Gastroesophageal sphincter (tissue), 4 donors: ENCODE results near the gene RMND5B. TPM values are rescaled to one million over a fixed set of nuclear protein-coding genes. Genes with fewer than 3 reads are reported as not detected.
A peak's percentile ranks its signal among the peaks of the same experiment; 100 is the strongest.
"Not testable (repeated sequence)": the region's sequence is repeated elsewhere in the genome, so short reads cannot be mapped to it uniquely, and the experiment has no call there.

Experiments
- ATAC-seq: fragments of 150-250 bp; one replicate; pipeline ENCODE4 v1.9.1; 2016; ENCODE audit warnings: mild to moderate bottlenecking, moderate library complexity
- H3K27ac ChIP-seq, 4 donors: fragments of 200-600 bp; sonication (generic) in 3 of 4; 1 replicate in 3 of 4; 2 replicates in 1 of 4; pipeline ENCODE4 v1.5.1; 2016 to 2019
- H3K27me3 ChIP-seq: fragments of 200-600 bp; sonication (generic); one replicate; pipeline ENCODE4 v1.5.1; 2019
- H3K36me3 ChIP-seq, 2 donors: fragments of 200-600 bp; sonication (generic); one replicate each; pipeline ENCODE4 v1.5.1; 2019; ENCODE audit warnings: control low read depth in 1 of 2
- H3K4me1 ChIP-seq, 3 donors: fragments of 200-600 bp; sonication (generic); 1 replicate in 2 of 3; 2 replicates in 1 of 3; pipeline ENCODE4 v1.5.1; 2016 to 2019; ENCODE audit warnings: control low read depth in 2 of 3
- H3K4me3 ChIP-seq, 2 donors: fragments of 200-600 bp; sonication (generic); one replicate each; pipeline ENCODE4 v1.5.1; 2019; ENCODE audit warnings: mild to moderate bottlenecking in 1 of 2, moderate library complexity in 1 of 2
- H3K9me3 ChIP-seq, 3 donors: fragments of 200-600 bp; sonication (generic); one replicate each; pipeline ENCODE4 v1.5.1; 2017 to 2019; ENCODE audit warnings: control low read depth in 2 of 3
- CTCF ChIP-seq, 4 experiments: fragments of 200-600 bp in 2 of 4; fragments of 450-650 bp in 2 of 4; sonication (generic) in 1 of 4; IDR thresholded peaks; one replicate each; pipeline ENCODE4 v1.5.1; 2017 to 2019; ENCODE audit warnings: antibody characterized with exemption in 4 of 4, mild to moderate bottlenecking in 2 of 4, moderate library complexity in 2 of 4
- EP300 ChIP-seq: sonication (generic); formaldehyde crosslinking; IDR thresholded peaks from one replicate; pipeline ENCODE4 v1.6.1; 2017; ENCODE audit warnings: antibody characterized with exemption, mild to moderate bottlenecking
- POLR2A ChIP-seq, 2 donors: fragments of 450-650 bp; IDR thresholded peaks; one replicate each; pipeline ENCODE4 v1.6.1; 2017; ENCODE audit warnings: antibody characterized with exemption in 2 of 2, mild to moderate bottlenecking in 2 of 2, moderate library complexity in 1 of 2
- POLR2AphosphoS5 ChIP-seq: sonication (generic); formaldehyde crosslinking; IDR thresholded peaks from one replicate; pipeline ENCODE4 v1.6.1; 2017; ENCODE audit warnings: antibody characterized with exemption
- WGBS, 2 donors: methylation state at CpG; one replicate each; pipeline ENCODE4 v1.1.5; 2018; ENCODE audit warnings: low coverage in 1 of 2; 5-methylcytosine and 5-hydroxymethylcytosine counted together
- total RNA-seq, 4 donors: library from RNA; depleted of rRNA; stranded (reverse); fragments of >200 nt; gene quantifications; one replicate each; pipeline ENCODE4 v1.1.0, GENCODE V29; 2016

RMND5B gene
- total RNA-seq, 4 donors from 2014 or later: 34.6 to 56.6 (median 41.7) TPM

- no peaks in the 10 kb centered on the region for H3K36me3 ChIP-seq
- 40% methylated on average over 5 of the region's 8 CpGs; no CpG with 5 or more reads in 1 of the 2 donors for WGBS, 2 donors
- no peak for TF ChIP-seq POLR2A (IDR thresholded peaks at IDR 0.05)
- no peak for TF ChIP-seq EP300
- H3K9me3 ChIP-seq: no peaks in the 10 kb centered on the region
- no peaks in the 10 kb centered on the region for H3K4me1 ChIP-seq
- no peak overlapping the region for H3K27ac ChIP-seq
- H3K4me3 ChIP-seq: no peak overlapping the region
- peaks cover 28% of the 10 kb centered on the region for H3K27me3 ChIP-seq
- no peak for ATAC-seq
These were observed 62.5 kb downstream of the RMND5B start for GRCh38 chr5:178193251-178193809.

- ATAC-seq: no peak
These were observed 63.2 kb downstream of the RMND5B start for GRCh38 chr5:178194026-178194425.

GRCh38 chr5:178196281-178196812, 65.5 kb downstream of the RMND5B start:
- ATAC-seq: no peak

More at GRCh38 chr5:178194026-178194425, 63.2 kb downstream of the RMND5B start:
- WGBS, 2 donors: 78% methylated on average over 2 of the region's 7 CpGs; no CpG with 5 or more reads in 1 of the 2 donors
- H3K27ac ChIP-seq: no peak overlapping the region
- no peak overlapping the region for H3K4me3 ChIP-seq
- no peak for TF ChIP-seq POLR2AphosphoS5
- no peak for TF ChIP-seq POLR2A (IDR thresholded peaks at IDR 0.05)
- no peaks in the 10 kb centered on the region for H3K9me3 ChIP-seq
- H3K27me3 ChIP-seq: peaks cover 21% of the 10 kb centered on the region
- H3K36me3 ChIP-seq: no peaks in the 10 kb centered on the region
- no peaks in the 10 kb centered on the region for H3K4me1 ChIP-seq

GRCh38 chr5:178196986-178197385, 66.2 kb downstream of the RMND5B start:
- H3K36me3 ChIP-seq: no peaks in the 10 kb centered on the region
- H3K27me3 ChIP-seq: peaks cover 19% of the 10 kb centered on the region
- WGBS, 2 donors: 86% methylated on average over 5 of the region's 8 CpGs; no CpG with 5 or more reads in 1 of the 2 donors
- H3K27ac ChIP-seq: no peak overlapping the region
- no peaks in the 10 kb centered on the region for H3K4me1 ChIP-seq
- no peak for ATAC-seq
- TF ChIP-seq POLR2A (IDR thresholded peaks at IDR 0.05) (no peak), CTCF (IDR thresholded peaks at IDR 0.05) (peak in 1 of 4 experiments; percentile 26), EP300 (no peak), POLR2AphosphoS5 (no peak)
- H3K4me3 ChIP-seq: no peak overlapping the region
- H3K9me3 ChIP-seq: no peaks in the 10 kb centered on the region

More at GRCh38 chr5:178196281-178196812, 65.5 kb downstream of the RMND5B start:
- no peaks in the 10 kb centered on the region for H3K36me3 ChIP-seq
- H3K27me3 ChIP-seq: peaks cover 21% of the 10 kb centered on the region
- no peaks in the 10 kb centered on the region for H3K4me1 ChIP-seq
- 67 to 74% methylated on average over 3 to 7 of the region's 7 CpGs for WGBS, 2 donors
- no peaks in the 10 kb centered on the region for H3K9me3 ChIP-seq
- TF ChIP-seq POLR2A (IDR thresholded peaks at IDR 0.05) (no peak), EP300 (no peak), POLR2AphosphoS5 (no peak), CTCF (IDR thresholded peaks at IDR 0.05) (no peak)
- no peak overlapping the region for H3K27ac ChIP-seq
- no peak overlapping the region for H3K4me3 ChIP-seq

GRCh38 chr5:178198151-178198550, 67.3 kb downstream of the RMND5B start:
- not testable (repeated sequence) for ATAC-seq, H3K4me1 ChIP-seq, H3K9me3 ChIP-seq, H3K4me3 ChIP-seq, H3K36me3 ChIP-seq, H3K27ac ChIP-seq
- H3K27me3 ChIP-seq: peaks cover 12% of the 10 kb centered on the region
- WGBS, 2 donors: 70 to 82% methylated on average over 4 to 9 of the region's 11 CpGs

GRCh38 chr5:178198706-178199105, 67.9 kb downstream of the RMND5B start:
- peaks cover 7% of the 10 kb centered on the region for H3K27me3 ChIP-seq
- H3K4me3 ChIP-seq: no peak overlapping the region
- H3K9me3 ChIP-seq: no peaks in the 10 kb centered on the region
- H3K4me1 ChIP-seq: peaks cover 0 to 3% (median 0%) of the 10 kb centered on the region in 3 donors
- 72 to 88% methylated on average over 3 to 8 of the region's 11 CpGs for WGBS, 2 donors
- H3K36me3 ChIP-seq: no peaks in the 10 kb centered on the region
- no peak for ATAC-seq
- TF ChIP-seq CTCF (IDR thresholded peaks at IDR 0.05) (no peak), EP300 (no peak), POLR2AphosphoS5 (no peak), POLR2A (IDR thresholded peaks at IDR 0.05) (no peak)
- H3K27ac ChIP-seq: no peak overlapping the region
